Testis (tissue), 2 donors: ENCODE measurements around the gene EXOG.

Source experiments
- POLR2A ChIP-seq: fragments of 450-650 bp; IDR thresholded peaks from one replicate; pipeline ENCODE4 v1.6.1; 2017; ENCODE audit warnings: antibody characterized with exemption, mild to moderate bottlenecking, moderate library complexity
- TF ChIP-seq, protein P1 (sequence below), 3 experiments: fragments of 450-650 bp in 2 of 3; fragments of 200-600 bp in 1 of 3; sonication (generic) in 1 of 3; IDR thresholded peaks; one replicate each; pipeline ENCODE4 v1.5.1; 2016 to 2019; ENCODE audit warnings: antibody characterized with exemption in 3 of 3, mild to moderate bottlenecking in 2 of 3, moderate library complexity in 1 of 3

DNA sequence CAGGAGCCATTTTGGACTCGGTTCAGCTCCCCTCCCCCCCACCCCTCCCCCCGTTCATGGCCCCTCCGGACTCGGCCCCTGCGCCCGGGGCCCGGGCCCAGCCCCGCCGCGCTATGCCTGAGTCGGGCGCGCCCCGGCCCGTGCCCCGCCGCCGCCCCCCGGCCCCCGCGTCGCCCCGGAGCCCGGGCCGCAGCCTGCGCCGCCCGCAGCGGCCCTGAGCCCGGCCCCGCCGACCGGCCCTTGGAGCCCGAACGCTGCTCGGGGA, 42.3 kb upstream of the EXOG start:
- TF ChIP-seq, protein P1, sequence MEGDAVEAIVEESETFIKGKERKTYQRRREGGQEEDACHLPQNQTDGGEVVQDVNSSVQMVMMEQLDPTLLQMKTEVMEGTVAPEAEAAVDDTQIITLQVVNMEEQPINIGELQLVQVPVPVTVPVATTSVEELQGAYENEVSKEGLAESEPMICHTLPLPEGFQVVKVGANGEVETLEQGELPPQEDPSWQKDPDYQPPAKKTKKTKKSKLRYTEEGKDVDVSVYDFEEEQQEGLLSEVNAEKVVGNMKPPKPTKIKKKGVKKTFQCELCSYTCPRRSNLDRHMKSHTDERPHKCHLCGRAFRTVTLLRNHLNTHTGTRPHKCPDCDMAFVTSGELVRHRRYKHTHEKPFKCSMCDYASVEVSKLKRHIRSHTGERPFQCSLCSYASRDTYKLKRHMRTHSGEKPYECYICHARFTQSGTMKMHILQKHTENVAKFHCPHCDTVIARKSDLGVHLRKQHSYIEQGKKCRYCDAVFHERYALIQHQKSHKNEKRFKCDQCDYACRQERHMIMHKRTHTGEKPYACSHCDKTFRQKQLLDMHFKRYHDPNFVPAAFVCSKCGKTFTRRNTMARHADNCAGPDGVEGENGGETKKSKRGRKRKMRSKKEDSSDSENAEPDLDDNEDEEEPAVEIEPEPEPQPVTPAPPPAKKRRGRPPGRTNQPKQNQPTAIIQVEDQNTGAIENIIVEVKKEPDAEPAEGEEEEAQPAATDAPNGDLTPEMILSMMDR (IDR thresholded peaks at IDR 0.05): no peak
- no peak for TF ChIP-seq POLR2A
